ENCODE results near the gene KLHDC1.
A peak's percentile ranks its signal among the peaks of the same experiment; 100 is the strongest.

The KLHDC1 gene

GRCh38 chr14:49766839-49767238, 73.9 kb downstream of the KLHDC1 start:
- Histone ChIP-seq H3K79me2 (ENCODE audit: insufficient read depth, low read length) (no peaks in the 10 kb centered on the region), H4K20me1 (ENCODE audit: low read depth, low read length) (no peaks in the 10 kb centered on the region), H3K27me3 (ENCODE audit: low read length) (no peaks in the 10 kb centered on the region), H3K4me2 (ENCODE audit: low read depth, low read length, poor library complexity, severe bottlenecking) (peak overlapping the region; percentile 99), H3K4me3 (ENCODE audit: insufficient read depth, low read length, poor library complexity, severe bottlenecking) (peak overlapping the region; percentile 70), H2AFZ (ENCODE audit: low read depth, low read length, severe bottlenecking) (peak overlapping the region; percentile 99), H3F3A (ENCODE audit: insufficient read depth) (peaks cover 11% of the 10 kb centered on the region), H3K36me3 (ENCODE audit: low read length) (no peaks in the 10 kb centered on the region), H3K9me2 (replicated peaks; ENCODE audit: insufficient read depth, low read length) (no peaks in the 10 kb centered on the region), H3K9me3 (ENCODE audit: insufficient read depth, low read length) (no peaks in the 10 kb centered on the region), H3K27ac (ENCODE audit: low read depth, low read length) (peak overlapping the region; percentile 90), H3K9ac (ENCODE audit: low read length) (peak overlapping the region; percentile 93)
- TF ChIP-seq CTCF (IDR thresholded peaks at IDR 0.05; ENCODE audit: insufficient read depth, low read length, poor library complexity, severe bottlenecking) (no peak), EZH2phosphoT487 (conservative IDR thresholded peaks at IDR 0.05; ENCODE audit: low read length) (no peak)

GRCh38 chr14:49767270-49767570, 74.3 kb downstream of the KLHDC1 start:
- peak overlapping the region; percentile 93 for H3K9ac ChIP-seq (ENCODE audit: low read length)
- H3K36me3 ChIP-seq (ENCODE audit: low read length), result no peaks in the 10 kb centered on the region
- H3K9me3 ChIP-seq (ENCODE audit: insufficient read depth, low read length), result no peaks in the 10 kb centered on the region
- peak overlapping the region; percentile 99 for H2AFZ ChIP-seq (ENCODE audit: low read depth, low read length, severe bottlenecking)
- no peaks in the 10 kb centered on the region for H3K9me2 ChIP-seq (replicated peaks; ENCODE audit: insufficient read depth, low read length)
- H3F3A ChIP-seq (ENCODE audit: insufficient read depth), result peaks cover 11% of the 10 kb centered on the region
- H3K4me2 ChIP-seq (ENCODE audit: low read depth, low read length, poor library complexity, severe bottlenecking), result peak overlapping the region; percentile 99
- no peaks in the 10 kb centered on the region for H3K79me2 ChIP-seq (ENCODE audit: insufficient read depth, low read length)
- H4K20me1 ChIP-seq (ENCODE audit: low read depth, low read length), result no peaks in the 10 kb centered on the region
- peak overlapping the region; percentile 70 for H3K4me3 ChIP-seq (ENCODE audit: insufficient read depth, low read length, poor library complexity, severe bottlenecking)
- H3K27me3 ChIP-seq (ENCODE audit: low read length), result no peaks in the 10 kb centered on the region
- no peak for TF ChIP-seq EZH2phosphoT487 (conservative IDR thresholded peaks at IDR 0.05; ENCODE audit: low read length)
- TF ChIP-seq CTCF (IDR thresholded peaks at IDR 0.05; ENCODE audit: insufficient read depth, low read length, poor library complexity, severe bottlenecking), result no peak
- peak overlapping the region; percentile 90 for H3K27ac ChIP-seq (ENCODE audit: low read depth, low read length)

- Histone ChIP-seq H2AFZ (ENCODE audit: low read depth, low read length, severe bottlenecking) (peak within 1 kb of the TSS; percentile 99), H4K20me1 (ENCODE audit: low read depth, low read length) (no peaks in the 10 kb centered on the region), H3K9me2 (replicated peaks; ENCODE audit: insufficient read depth, low read length) (no peaks in the 10 kb centered on the region), H3K27ac (ENCODE audit: low read depth, low read length) (peak within 1 kb of the TSS; percentile 90), H3K4me2 (ENCODE audit: low read depth, low read length, poor library complexity, severe bottlenecking) (peak within 1 kb of the TSS; percentile 99), H3K4me3 (ENCODE audit: insufficient read depth, low read length, poor library complexity, severe bottlenecking) (peak within 1 kb of the TSS; percentile 70), H3K9ac (ENCODE audit: low read length) (peak within 1 kb of the TSS; percentile 93), H3K9me3 (ENCODE audit: insufficient read depth, low read length) (no peaks in the 10 kb centered on the region), H3K36me3 (ENCODE audit: low read length) (no peaks in the 10 kb centered on the region), H3K79me2 (ENCODE audit: insufficient read depth, low read length) (no peaks in the 10 kb centered on the region), H3K27me3 (ENCODE audit: low read length) (no peaks in the 10 kb centered on the region), H3F3A (ENCODE audit: insufficient read depth) (peaks cover 11% of the 10 kb centered on the region)
- TF ChIP-seq CTCF (IDR thresholded peaks at IDR 0.05; ENCODE audit: insufficient read depth, low read length, poor library complexity, severe bottlenecking), result peak; percentile 38
- TF ChIP-seq EZH2phosphoT487 (conservative IDR thresholded peaks at IDR 0.05; ENCODE audit: low read length), result no peak
Observed at GRCh38 chr14:49767571-49768300, 74.8 kb downstream of the KLHDC1 start, which contains the start of gene KLHDC2. KLHDC2 (plus strand) TSS chr14:49768153; CDS start chr14:49768469, 316 bp downstream.
